ENCODE results near the gene DOK3. TPM values are rescaled to one million over a fixed set of nuclear protein-coding genes. Genes with fewer than 3 reads are reported as not detected.

DOK3 gene
- total and polyA plus RNA-seq, 2 donors (not counting 3 experiments of a cell fraction or from before 2014, with no cell fraction given): 4.8 to 5.3 TPM

DNA sequence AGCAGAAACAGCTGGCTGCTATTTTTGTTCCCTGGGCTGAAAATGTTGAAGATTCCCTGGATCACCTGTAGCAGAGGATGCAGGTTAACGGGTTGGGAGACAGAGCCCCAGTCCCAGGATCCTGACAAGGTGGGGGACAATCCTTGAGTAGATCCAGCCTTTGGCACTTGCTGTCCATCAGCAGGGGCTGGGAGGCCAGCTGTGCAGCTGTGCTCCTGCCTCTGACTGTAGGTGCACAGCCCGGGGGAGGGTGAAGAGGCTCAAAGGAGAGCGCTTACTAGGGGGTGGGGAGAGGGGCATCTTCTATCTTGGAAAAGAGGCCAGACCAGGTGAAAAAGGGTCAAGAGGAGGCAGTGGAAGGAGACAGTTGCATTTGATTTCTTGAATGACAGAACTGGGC, 10.6 kb upstream of the DOK3 start:
- BruUV-seq (replicated peaks): no TSS peak
- Histone ChIP-seq H3K4me2 (ENCODE audit: insufficient read depth, low read length) (no peak overlapping the region), H4K20me1 (replicated peaks; ENCODE audit: control insufficient read depth, extremely low read depth, insufficient read depth, low read length) (no peaks in the 10 kb centered on the region), H3K9me3 (replicated peaks; ENCODE audit: control insufficient read depth, insufficient read depth, low read length) (no peaks in the 10 kb centered on the region), H3K79me2 (ENCODE audit: control insufficient read depth, insufficient read depth, low read length) (peaks cover 10% of the 10 kb centered on the region), H3K27ac (ENCODE audit: insufficient read depth, low read depth, low read length) (no peak overlapping the region), H3K36me3 (ENCODE audit: control insufficient read depth in 2 of 2, extremely low read depth in 1 of 2, insufficient read depth in 2 of 2, low read length in 2 of 2) (peaks cover 0 to 40% of the 10 kb centered on the region in 2 experiments), H3K9me1 (replicated peaks; ENCODE audit: control insufficient read depth, extremely low read depth, insufficient read depth, low read length) (no peaks in the 10 kb centered on the region), H3K9ac (replicated peaks; ENCODE audit: extremely low read depth, insufficient read depth, low read length) (no peak overlapping the region), H3K4me3 (replicated peaks in 1 of 3; ENCODE audit: insufficient read depth in 1 of 3, low read depth in 1 of 3, low read length in 3 of 3) (no peak overlapping the region), H3K4me1 (ENCODE audit: control insufficient read depth, extremely low read depth, insufficient read depth, low read length) (peaks cover 8% of the 10 kb centered on the region), H2AFZ (ENCODE audit: low read depth, low read length) (no peak overlapping the region), H3K27me3 (ENCODE audit: control insufficient read depth in 2 of 2, insufficient read depth in 2 of 2, low read length in 2 of 2) (no peaks in the 10 kb centered on the region)
- DNase-seq (ENCODE audit: low read depth, low spot score): no peak
- ChIA-PET CTCF (interaction anchor here (1.2 kb wide), 1 partner anchor 26 kb away, joined by 4 read pairs; no protein-coding TSS in a partner anchor), POLR2A (no interaction called here)
- dilution Hi-C loops (cut with MboI; ENCODE audit: extremely low pct_ligation_motif_present, low sequenced_read_pairs) (no loop called here), intact Hi-C loops (cut with micrococcal nuclease) (no loop called here)
- TF ChIP-seq, protein P1, sequence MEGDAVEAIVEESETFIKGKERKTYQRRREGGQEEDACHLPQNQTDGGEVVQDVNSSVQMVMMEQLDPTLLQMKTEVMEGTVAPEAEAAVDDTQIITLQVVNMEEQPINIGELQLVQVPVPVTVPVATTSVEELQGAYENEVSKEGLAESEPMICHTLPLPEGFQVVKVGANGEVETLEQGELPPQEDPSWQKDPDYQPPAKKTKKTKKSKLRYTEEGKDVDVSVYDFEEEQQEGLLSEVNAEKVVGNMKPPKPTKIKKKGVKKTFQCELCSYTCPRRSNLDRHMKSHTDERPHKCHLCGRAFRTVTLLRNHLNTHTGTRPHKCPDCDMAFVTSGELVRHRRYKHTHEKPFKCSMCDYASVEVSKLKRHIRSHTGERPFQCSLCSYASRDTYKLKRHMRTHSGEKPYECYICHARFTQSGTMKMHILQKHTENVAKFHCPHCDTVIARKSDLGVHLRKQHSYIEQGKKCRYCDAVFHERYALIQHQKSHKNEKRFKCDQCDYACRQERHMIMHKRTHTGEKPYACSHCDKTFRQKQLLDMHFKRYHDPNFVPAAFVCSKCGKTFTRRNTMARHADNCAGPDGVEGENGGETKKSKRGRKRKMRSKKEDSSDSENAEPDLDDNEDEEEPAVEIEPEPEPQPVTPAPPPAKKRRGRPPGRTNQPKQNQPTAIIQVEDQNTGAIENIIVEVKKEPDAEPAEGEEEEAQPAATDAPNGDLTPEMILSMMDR (IDR thresholded peaks at IDR 0.05; ENCODE audit: extremely low read depth in 1 of 2, insufficient read depth in 1 of 2, low read depth in 1 of 2, low read length in 2 of 2): no peak
- TF ChIP-seq MYC (IDR thresholded peaks at IDR 0.05; ENCODE audit: low read depth, low read length): no peak
- FAIRE-seq: no peak

DNA sequence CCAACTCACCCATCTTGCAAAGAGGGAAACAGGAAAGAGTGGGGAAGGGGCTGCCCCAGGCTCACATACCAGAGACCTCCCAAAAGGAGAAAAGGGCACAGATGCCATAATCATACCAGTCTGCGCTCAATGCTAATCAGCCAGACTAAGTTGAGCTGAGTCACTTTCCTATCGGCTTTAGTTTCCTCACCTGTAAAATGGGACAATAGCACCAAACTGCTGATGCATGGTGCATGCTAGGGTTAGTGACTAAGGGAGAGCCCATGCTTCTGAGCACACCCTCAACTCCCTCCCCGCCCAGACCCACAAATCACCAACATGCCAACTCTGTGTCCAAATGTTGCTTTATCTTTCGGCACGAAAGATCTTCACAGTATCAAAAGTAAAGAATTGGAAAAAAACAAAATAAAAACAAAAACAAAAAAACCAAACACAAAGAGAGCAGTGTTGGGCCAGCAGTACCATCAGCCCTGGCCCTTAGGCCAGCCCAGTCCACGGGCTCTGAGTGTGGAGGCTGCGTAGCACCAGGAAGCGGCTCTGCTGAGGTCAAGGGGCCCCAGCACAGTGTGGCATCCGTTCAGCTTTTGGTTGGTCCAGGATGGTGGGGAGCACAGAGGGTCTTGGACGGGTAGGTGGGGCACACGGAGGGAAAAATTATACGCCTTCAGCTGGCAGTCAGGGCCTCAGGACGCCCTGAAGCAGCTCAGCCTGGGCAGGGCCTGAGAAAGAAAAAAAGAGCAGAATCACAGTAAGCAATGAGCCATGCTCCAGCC, 10.0 kb upstream of the DOK3 start:
- DNase-seq (ENCODE audit: low read depth, low spot score) (no peak), FAIRE-seq (no peak)
- POLR2A ChIA-PET: no interaction called here
- no peak for TF ChIP-seq MYC (IDR thresholded peaks at IDR 0.05; ENCODE audit: low read depth, low read length)
- TF ChIP-seq POLR2AphosphoS5 (IDR thresholded peaks at IDR 0.05; ENCODE audit: insufficient read depth, low read depth, low read length): no peak
- TF ChIP-seq POLR2A (IDR thresholded peaks at IDR 0.05; ENCODE audit: low read depth, low read length): no peak
- no peaks in the 10 kb centered on the region for H3K9me1 ChIP-seq (replicated peaks; ENCODE audit: control insufficient read depth, extremely low read depth, insufficient read depth, low read length)
- no peak overlapping the region for H3K27ac ChIP-seq (ENCODE audit: insufficient read depth, low read depth, low read length)
- H3K4me2 ChIP-seq (ENCODE audit: insufficient read depth, low read length): no peak overlapping the region
- intact Hi-C loops (cut with micrococcal nuclease) (no loop called here), dilution Hi-C loops (cut with MboI; ENCODE audit: extremely low pct_ligation_motif_present, low sequenced_read_pairs) (no loop called here)
- peaks cover 0 to 37% of the 10 kb centered on the region in 2 experiments for H3K36me3 ChIP-seq (ENCODE audit: control insufficient read depth in 2 of 2, extremely low read depth in 1 of 2, insufficient read depth in 2 of 2, low read length in 2 of 2)
- no peaks in the 10 kb centered on the region for H3K27me3 ChIP-seq (ENCODE audit: control insufficient read depth in 2 of 2, insufficient read depth in 2 of 2, low read length in 2 of 2)
- H3K9ac ChIP-seq (replicated peaks; ENCODE audit: extremely low read depth, insufficient read depth, low read length): no peak overlapping the region
- H3K4me1 ChIP-seq (ENCODE audit: control insufficient read depth, extremely low read depth, insufficient read depth, low read length): peaks cover 8% of the 10 kb centered on the region
- H3K9me3 ChIP-seq (replicated peaks; ENCODE audit: control insufficient read depth, insufficient read depth, low read length): no peaks in the 10 kb centered on the region
- H3K4me3 ChIP-seq (replicated peaks in 1 of 3; ENCODE audit: insufficient read depth in 1 of 3, low read depth in 1 of 3, low read length in 3 of 3): no peak overlapping the region
- H3K79me2 ChIP-seq (ENCODE audit: control insufficient read depth, insufficient read depth, low read length): peaks cover 14% of the 10 kb centered on the region
- H4K20me1 ChIP-seq (replicated peaks; ENCODE audit: control insufficient read depth, extremely low read depth, insufficient read depth, low read length): no peaks in the 10 kb centered on the region
- no TSS peak for BruUV-seq (replicated peaks)
- CTCF ChIA-PET: interaction anchor here (0.6 to 1.2 kb wide), 2 partner anchors 27 to 34 kb away, joined by 3 to 4 read pairs; no protein-coding TSS in a partner anchor
- no peak overlapping the region for H2AFZ ChIP-seq (ENCODE audit: low read depth, low read length)
